Mesodermal cell (in vitro differentiated cells): ENCODE measurements around the gene METTL15.
"Not testable (repeated sequence)": the region's sequence is repeated elsewhere in the genome, so short reads cannot be mapped to it uniquely, and the experiment has no call there.

Source experiments
- H3K27ac ChIP-seq: 2 replicates; pipeline ENCODE4 v1.7.0; 2013; ENCODE audit warnings: mild to moderate bottlenecking, low read depth, low read length, moderate library complexity; ENCODE audit not compliant: severe bottlenecking
- H3K36me3 ChIP-seq: 2 replicates; pipeline ENCODE4 v1.7.1; 2013; ENCODE audit warnings: mild to moderate bottlenecking, low read length, moderate library complexity; ENCODE audit not compliant: control insufficient read depth, insufficient read depth
- H3K4me1 ChIP-seq: one replicate; pipeline ENCODE4 v1.7.1; 2013; ENCODE audit warnings: mild to moderate bottlenecking, low read length; ENCODE audit not compliant: insufficient read depth, control insufficient read depth, poor library complexity, severe bottlenecking
- H3K4me3 ChIP-seq: 2 replicates; pipeline ENCODE4 v1.7.0; 2013; ENCODE audit warnings: low read length, control low read depth, mild to moderate bottlenecking; ENCODE audit not compliant: insufficient read depth, poor library complexity, severe bottlenecking; ENCODE audit errors: extremely low read depth
- H3K9me3 ChIP-seq: 2 replicates; pipeline ENCODE4 v1.7.1; 2013; ENCODE audit warnings: mild to moderate bottlenecking, low read length, moderate library complexity; ENCODE audit not compliant: control insufficient read depth
- WGBS, 2 experiments: methylation state at CpG; one replicate each; pipeline ENCODE4 v1.1.5; 2013; ENCODE audit warnings: missing lambda C conversion rate in 2 of 2; ENCODE audit not compliant: insufficient coverage in 2 of 2; 5-methylcytosine and 5-hydroxymethylcytosine counted together

Gene METTL15

GRCh38 chr11:28195449-28195848, 87.3 kb downstream of the METTL15 start:
- Histone ChIP-seq H3K27ac (no peak overlapping the region), H3K9me3 (no peaks in the 10 kb centered on the region), H3K4me1 (no peaks in the 10 kb centered on the region), H3K4me3 (no peak overlapping the region), H3K36me3 (no peaks in the 10 kb centered on the region)
- WGBS, 2 experiments: no CpG with 5 or more reads among the region's 2 CpGs

- Histone ChIP-seq H3K27ac (no peak overlapping the region), H3K9me3 (no peaks in the 10 kb centered on the region), H3K4me1 (no peaks in the 10 kb centered on the region), H3K4me3 (no peak overlapping the region), H3K36me3 (no peaks in the 10 kb centered on the region)
- no CpG with 5 or more reads among the region's 1 CpG for WGBS, 2 experiments
Observed at GRCh38 chr11:28209906-28210305, 101.7 kb downstream of the METTL15 start.

- not testable (repeated sequence) for H3K9me3 ChIP-seq, H3K36me3 ChIP-seq, H3K27ac ChIP-seq, H3K4me3 ChIP-seq, H3K4me1 ChIP-seq
- WGBS, 2 experiments: 93 to 97% methylated on average over 7 to 9 of the region's 9 CpGs
Observed at GRCh38 chr11:28222063-28222462, 113.9 kb downstream of the METTL15 start.

GRCh38 chr11:28223577-28223976, 115.4 kb downstream of the METTL15 start:
- WGBS, 2 experiments: no CpG with 5 or more reads among the region's 1 CpG
- Histone ChIP-seq H3K9me3 (no peaks in the 10 kb centered on the region), H3K4me3 (no peak overlapping the region), H3K4me1 (no peaks in the 10 kb centered on the region), H3K27ac (no peak overlapping the region), H3K36me3 (no peaks in the 10 kb centered on the region)

- no CpG with 5 or more reads among the region's 2 CpGs for WGBS, 2 experiments
Observed at GRCh38 chr11:28223994-28224393, 115.8 kb downstream of the METTL15 start.

GRCh38 chr11:28227460-28227859, 119.3 kb downstream of the METTL15 start:
- Histone ChIP-seq H3K27ac (no peak overlapping the region), H3K36me3 (no peaks in the 10 kb centered on the region), H3K9me3 (no peaks in the 10 kb centered on the region), H3K4me3 (no peak overlapping the region), H3K4me1 (no peaks in the 10 kb centered on the region)
- 80 to 96% methylated on average over 1 of the region's 1 CpG for WGBS, 2 experiments

More at GRCh38 chr11:28223994-28224393, 115.8 kb downstream of the METTL15 start:
- no peak overlapping the region for H3K4me3 ChIP-seq
- no peak overlapping the region for H3K27ac ChIP-seq
- H3K36me3 ChIP-seq: no peaks in the 10 kb centered on the region
- no peaks in the 10 kb centered on the region for H3K9me3 ChIP-seq
- no peaks in the 10 kb centered on the region for H3K4me1 ChIP-seq

GRCh38 chr11:28228196-28228895, 120.2 kb downstream of the METTL15 start:
- H3K27ac ChIP-seq: no peak overlapping the region
- no peaks in the 10 kb centered on the region for H3K4me1 ChIP-seq

GRCh38 chr11:28231475-28231874, 123.3 kb downstream of the METTL15 start:
- Histone ChIP-seq H3K27ac (no peak overlapping the region), H3K4me3 (no peak overlapping the region), H3K4me1 (no peaks in the 10 kb centered on the region), H3K9me3 (no peaks in the 10 kb centered on the region), H3K36me3 (no peaks in the 10 kb centered on the region)
- whole genome bisulfite sequencing, 2 experiments: 91 to 94% methylated on average over 2 of the region's 2 CpGs

More at GRCh38 chr11:28228196-28228895, 120.2 kb downstream of the METTL15 start:
- Histone ChIP-seq H3K9me3 (no peaks in the 10 kb centered on the region), H3K4me3 (no peak overlapping the region), H3K36me3 (no peaks in the 10 kb centered on the region)

- H3K4me3 ChIP-seq: no peak overlapping the region
- no CpG with 5 or more reads among the region's 4 CpGs for WGBS, 2 experiments
- no peaks in the 10 kb centered on the region for H3K36me3 ChIP-seq
- H3K9me3 ChIP-seq: no peaks in the 10 kb centered on the region
- H3K4me1 ChIP-seq: no peaks in the 10 kb centered on the region
- H3K27ac ChIP-seq: no peak overlapping the region
Observed at GRCh38 chr11:28232649-28233048, 124.5 kb downstream of the METTL15 start.

- no peak overlapping the region for H3K27ac ChIP-seq
- H3K36me3 ChIP-seq: no peaks in the 10 kb centered on the region
- H3K4me3 ChIP-seq: no peak overlapping the region
- H3K9me3 ChIP-seq: no peaks in the 10 kb centered on the region
- H3K4me1 ChIP-seq: no peaks in the 10 kb centered on the region
Observed at GRCh38 chr11:28241760-28242159, 133.6 kb downstream of the METTL15 start.

GRCh38 chr11:28242596-28242995, 134.4 kb downstream of the METTL15 start:
- H3K4me1 ChIP-seq: no peaks in the 10 kb centered on the region
- no peak overlapping the region for H3K4me3 ChIP-seq
- 100% methylated on average over 1 of the region's 4 CpGs; no CpG with 5 or more reads in 1 of the 2 experiments for WGBS, 2 experiments
- no peaks in the 10 kb centered on the region for H3K36me3 ChIP-seq
- H3K9me3 ChIP-seq: no peaks in the 10 kb centered on the region
- H3K27ac ChIP-seq: no peak overlapping the region
